A549 (cell line): ENCODE results near the gene TESMIN. TPM values are rescaled to one million over a fixed set of nuclear protein-coding genes. Genes with fewer than 3 reads are reported as not detected.
A peak's percentile ranks its signal among the peaks of the same experiment; 100 is the strongest.

Experiments used
- ATAC-seq, 2 experiments: fragments of 200-7000 bp in 1 of 2; fragments of >200 bp in 1 of 2; cut with Nextera tagmentation in 1 of 2; cut with Tn5 transposase in 1 of 2; 3 replicates each; pipeline versions ENCODE4 v1.8.0 to v1.9.1; 2018 to 2020; ENCODE audit warnings: mild to moderate bottlenecking in 1 of 2, moderate library complexity in 1 of 2
- CTCF ChIA-PET: fragments of 300-600 bp; sonication (Branson Sonifier 250); formaldehyde crosslinking; extraction: SDS; loops from one replicate; lab custom pipeline; 2021; ENCODE audit warnings: antibody characterized with exemption, inconsistent platforms; lab: Yijun Ruan, JAX
- POLR2A ChIA-PET: fragments of 350-600 bp; formaldehyde crosslinking; extraction: SDS; loops from one replicate; lab custom pipeline; 2021; ENCODE audit warnings: antibody characterized with exemption, inconsistent platforms; lab: Yijun Ruan, JAX
- DNase-seq, 2 experiments: peaks; one replicate each; pipeline versions ENCODE4 v3.0.0 to v3.0.0-alpha.2; 2011 to 2016; ENCODE audit warnings: low read depth in 1 of 2, low spot score in 1 of 2
- FAIRE-seq: peaks from 2 replicates; lab custom pipeline; 2011; peaks lifted over from hg19 to GRCh38; lab: Jason Lieb, UNC
- H3K27ac ChIP-seq, 2 experiments: fragments of >200 bp; sonication (Bioruptor Twin); formaldehyde crosslinking; 3 replicates each; pipeline ENCODE4 v1.5.1; 2016 to 2017
- H3K4me1 ChIP-seq: fragments of >200 bp; sonication (Bioruptor Twin); formaldehyde crosslinking; 3 replicates; pipeline ENCODE4 v1.6.1; 2016
- H3K4me2 ChIP-seq: fragments of >200 bp; sonication (Bioruptor Twin); formaldehyde crosslinking; 3 replicates; pipeline ENCODE4 v1.6.1; 2016
- H3K4me3 ChIP-seq: fragments of >200 bp; sonication (Bioruptor Twin); formaldehyde crosslinking; 3 replicates; pipeline ENCODE4 v1.5.1; 2016
- H3K9me3 ChIP-seq: fragments of >200 bp; sonication (Bioruptor Twin); formaldehyde crosslinking; 3 replicates; pipeline ENCODE4 v1.6.1; 2016
- CHD4 ChIP-seq: fragments of 200-600 bp; sonication (generic); IDR thresholded peaks from 2 replicates; pipeline ENCODE4 v1.6.1; 2016; ENCODE audit warnings: antibody characterized with exemption, mild to moderate bottlenecking, borderline replicate concordance
- CTCF ChIP-seq: fragments of >200 bp; sonication (Bioruptor Twin); formaldehyde crosslinking; IDR thresholded peaks from 3 replicates; pipeline ENCODE4 v1.5.1; 2016
- EHF ChIP-seq: fragments of 250-450 bp; sonication (Bioruptor Pico); IDR thresholded peaks from 2 replicates; pipeline ENCODE4 v1.5.0; 2020; ENCODE audit warnings: mild to moderate bottlenecking
- FOSB ChIP-seq: fragments of 250-450 bp; sonication (Bioruptor Pico); IDR thresholded peaks from 2 replicates; pipeline ENCODE4 v1.5.0; 2020; ENCODE audit warnings: mild to moderate bottlenecking, moderate library complexity
- FOXS1 ChIP-seq: fragments of 250-450 bp; sonication (Bioruptor Pico); IDR thresholded peaks from 2 replicates; pipeline ENCODE4 v1.5.0; 2020; ENCODE audit warnings: mild to moderate bottlenecking, moderate library complexity
- GATA3 ChIP-seq: IDR thresholded peaks from 2 replicates; pipeline ENCODE4 v1.6.1; 2012; ENCODE audit warnings: borderline replicate concordance
- HOXA7 ChIP-seq: fragments of 250-450 bp; sonication (Bioruptor Pico); IDR thresholded peaks from 2 replicates; pipeline ENCODE4 v1.5.0; 2020; ENCODE audit warnings: mild to moderate bottlenecking, moderate library complexity
- HOXB13 ChIP-seq: fragments of 250-450 bp; sonication (Bioruptor Pico); IDR thresholded peaks from 2 replicates; pipeline ENCODE4 v1.5.0; 2020; ENCODE audit warnings: low read depth, mild to moderate bottlenecking, moderate library complexity
- HOXB5 ChIP-seq: fragments of 250-450 bp; sonication (Bioruptor Pico); IDR thresholded peaks from 2 replicates; pipeline ENCODE4 v1.5.0; 2020; ENCODE audit warnings: mild to moderate bottlenecking, moderate library complexity
- POLR2AphosphoS2 ChIP-seq: conservative IDR thresholded peaks from 2 replicates; pipeline ENCODE4 v1.6.1; 2012; ENCODE audit warnings: low read length, improper control_type of control experiment, inconsistent platforms
- RAD21 ChIP-seq, 2 experiments: fragments of >200 bp in 1 of 2; sonication (Bioruptor Twin) in 1 of 2; formaldehyde crosslinking in 1 of 2; IDR thresholded peaks in 1 of 2; conservative IDR thresholded peaks in 1 of 2; 2 replicates in 1 of 2; 3 replicates in 1 of 2; pipeline ENCODE4 v1.6.1; 2012 to 2018; ENCODE audit warnings: inconsistent platforms in 1 of 2
- RCOR1 ChIP-seq: fragments of 150-350 bp; IDR thresholded peaks from 2 replicates; pipeline ENCODE4 v1.6.1; 2014; ENCODE audit warnings: antibody characterized with exemption, low read length, low read depth
- REST ChIP-seq: fragments of 200-600 bp; sonication (generic); IDR thresholded peaks from 2 replicates; pipeline ENCODE4 v1.6.1; 2016; ENCODE audit warnings: antibody characterized with exemption, mild to moderate bottlenecking, moderate library complexity
- TP53 ChIP-seq: fragments of 250-450 bp; sonication (Bioruptor Pico); IDR thresholded peaks from 2 replicates; pipeline ENCODE4 v1.5.0; 2021; ENCODE audit warnings: mild to moderate bottlenecking, moderate library complexity
- ZC3H11A ChIP-seq: fragments of 450-650 bp; IDR thresholded peaks from 2 replicates; pipeline ENCODE4 v1.6.1; 2014; ENCODE audit warnings: antibody characterized with exemption, mild to moderate bottlenecking
- ZFP36 ChIP-seq: fragments of 450-650 bp; IDR thresholded peaks from 2 replicates; pipeline ENCODE4 v1.6.1; 2014; ENCODE audit warnings: borderline replicate concordance; ENCODE audit not compliant: partially characterized antibody
- ZNF302 ChIP-seq: fragments of 250-450 bp; sonication (Bioruptor Pico); IDR thresholded peaks from 2 replicates; pipeline ENCODE4 v1.9.0; 2021; ENCODE audit warnings: inconsistent platforms, mild to moderate bottlenecking, moderate library complexity
- WGBS: methylation state at CpG from one replicate; pipeline ENCODE4 v1.1.6; 2017; ENCODE audit errors: missing lambda C conversion rate; 5-methylcytosine and 5-hydroxymethylcytosine counted together
- polyA plus RNA-seq, 4 experiments: library from polyadenylated mRNA; depleted of rRNA in 3 of 4; stranded (reverse); fragments of >200 nt; fragmentation: RNase III in 1 of 4; extraction: RNeasy Plus Mini Kit Qiagen cat#74134 plus additional on column Dnase treatment in 1 of 4; gene quantifications; 2 replicates in 3 of 4; 3 replicates in 1 of 4; pipeline ENCODE4 v1.2.3, GENCODE V29; 2011 to 2017
- TF ChIP-seq, protein P1 (sequence below): IDR thresholded peaks from 2 replicates; pipeline ENCODE4 v1.6.1; 2012

Gene TESMIN
- polyA plus RNA-seq, 2 of the 4 experiments (the other 2 are of a cell fraction), result 4.5 to 5.2 TPM

DNA sequence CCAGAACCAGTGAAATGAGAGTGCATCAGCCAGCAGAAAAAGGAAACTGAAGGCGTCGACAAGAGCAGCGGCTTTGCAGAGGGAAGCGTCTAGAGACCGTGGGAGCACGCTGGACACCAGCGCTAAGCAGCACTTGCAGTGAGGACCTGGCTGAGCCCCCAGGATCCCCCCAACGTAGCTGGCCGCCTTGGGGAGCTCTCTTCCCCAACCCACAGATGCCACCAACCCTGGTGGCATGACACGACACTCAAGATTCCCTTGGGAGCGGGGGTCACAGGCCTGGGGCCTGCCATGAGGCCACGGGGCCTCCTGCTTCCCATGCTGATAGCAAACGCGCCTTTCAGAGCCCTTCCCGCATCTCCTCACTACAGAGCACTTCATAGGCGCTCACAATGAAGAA, 13.4 kb upstream of the TESMIN start:
- no peaks in the 10 kb centered on the region for H3K4me1 ChIP-seq
- TF ChIP-seq FOSB (CRISPR knock-in tag), result no peak
- TF ChIP-seq CTCF, result no peak
- TF ChIP-seq REST, result no peak
- TF ChIP-seq TP53 (CRISPR knock-in tag), result no peak
- no peak for TF ChIP-seq HOXA7 (CRISPR knock-in tag)
- TF ChIP-seq HOXB13 (CRISPR knock-in tag), result no peak
- no peak for TF ChIP-seq RCOR1
- TF ChIP-seq ZC3H11A, result no peak
- TF ChIP-seq POLR2AphosphoS2, result no peak
- no peak for TF ChIP-seq CHD4
- no peak for TF ChIP-seq ZFP36
- TF ChIP-seq ZNF302, result no peak
- no peak for TF ChIP-seq GATA3
- no peak for TF ChIP-seq EHF (CRISPR knock-in tag)
- TF ChIP-seq RAD21 (conservative IDR thresholded peaks at IDR 0.05 in 1 of 2, IDR thresholded peaks at IDR 0.05 in 1 of 2), result no peak
- no peak for TF ChIP-seq FOXS1 (CRISPR knock-in tag)
- TF ChIP-seq HOXB5, result no peak
- H3K4me2 ChIP-seq, result no peak overlapping the region
- ATAC-seq (no peak), FAIRE-seq (no peak), DNase-seq (no peak)
- no peak overlapping the region for H3K4me3 ChIP-seq
- H3K9me3 ChIP-seq, result no peaks in the 10 kb centered on the region
- no peak overlapping the region for H3K27ac ChIP-seq
- POLR2A ChIA-PET, result no interaction called here
- WGBS, result 95% methylated on average over 15 of the region's 16 CpGs
- CTCF ChIA-PET, result interaction anchor here (0.6 kb wide), 1 partner anchor 236 kb away, joined by 4 read pairs; no protein-coding TSS in a partner anchor

- FAIRE-seq (no peak), DNase-seq (no peak), ATAC-seq (peak; percentile 52 to 70; a peak in 4 of 6 replicates)
- ChIA-PET CTCF (interaction anchor here (0.6 kb wide), 1 partner anchor 236 kb away, joined by 4 read pairs; no protein-coding TSS in a partner anchor), POLR2A (no interaction called here)
- no peak overlapping the region for H3K4me2 ChIP-seq
- H3K27ac ChIP-seq, result no peak overlapping the region
- H3K4me1 ChIP-seq, result no peaks in the 10 kb centered on the region
- H3K9me3 ChIP-seq, result no peaks in the 10 kb centered on the region
- TF ChIP-seq RAD21 (conservative IDR thresholded peaks at IDR 0.05 in 1 of 2, IDR thresholded peaks at IDR 0.05 in 1 of 2), result peak in 1 of 2 experiments; percentile 25; a peak in 1 of 5 replicates
- TF ChIP-seq GATA3, result no peak
- TF ChIP-seq, protein P1, sequence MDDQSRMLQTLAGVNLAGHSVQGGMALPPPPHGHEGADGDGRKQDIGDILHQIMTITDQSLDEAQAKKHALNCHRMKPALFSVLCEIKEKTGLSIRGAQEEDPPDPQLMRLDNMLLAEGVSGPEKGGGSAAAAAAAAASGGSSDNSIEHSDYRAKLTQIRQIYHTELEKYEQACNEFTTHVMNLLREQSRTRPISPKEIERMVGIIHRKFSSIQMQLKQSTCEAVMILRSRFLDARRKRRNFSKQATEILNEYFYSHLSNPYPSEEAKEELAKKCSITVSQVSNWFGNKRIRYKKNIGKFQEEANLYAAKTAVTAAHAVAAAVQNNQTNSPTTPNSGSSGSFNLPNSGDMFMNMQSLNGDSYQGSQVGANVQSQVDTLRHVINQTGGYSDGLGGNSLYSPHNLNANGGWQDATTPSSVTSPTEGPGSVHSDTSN, result no peak
- H3K4me3 ChIP-seq, result no peak overlapping the region
- WGBS, result 90% methylated on average over 14 of the region's 14 CpGs
These were observed 12.8 kb upstream of the TESMIN start for GRCh38 chr11:68763926-68764657.
